NCI-H526 treated with DMSO at 0.1 percent for 48 hours (cell line): ENCODE data around the gene XCR1.
"Not testable (repeated sequence)": the region's sequence is repeated elsewhere in the genome, so short reads cannot be mapped to it uniquely, and the experiment has no call there.

Experiments
- DNase-seq: peaks from one replicate; lab custom pipeline; 2025; lab: John Stamatoyannopoulos, UW

Gene XCR1

GRCh38 chr3:46038916-46039315 lies 11.6 kb upstream of the XCR1 start:
- no peak for DNase-seq

GRCh38 chr3:46038071-46038470 lies 10.8 kb upstream of the XCR1 start:
- not testable (repeated sequence) for DNase-seq

GRCh38 chr3:46036191-46036590 lies 8.9 kb upstream of the XCR1 start:
- no peak for DNase-seq

- no peak for DNase-seq
Observed at GRCh38 chr3:46031747-46032146, 4.5 kb upstream of the XCR1 start.

GRCh38 chr3:46031269-46031668 lies 4.0 kb upstream of the XCR1 start:
- DNase-seq: no peak

- no peak for DNase-seq
Observed at GRCh38 chr3:46030626-46031025, 3.3 kb upstream of the XCR1 start.

- no peak for DNase-seq
Observed at GRCh38 chr3:46029953-46030543, 2.8 kb upstream of the XCR1 start.

- no peak for DNase-seq
Observed at GRCh38 chr3:46027736-46028397, 584 bp upstream of the XCR1 start.

GRCh38 chr3:46025139-46025538 lies 2.1 kb downstream of the XCR1 start:
- DNase-seq: no peak

GRCh38 chr3:46024131-46024530 lies 3.2 kb downstream of the XCR1 start:
- no peak for DNase-seq

- no peak for DNase-seq
Observed at GRCh38 chr3:46022909-46023785, 4.1 kb downstream of the XCR1 start.

GRCh38 chr3:46021516-46021915 lies 5.8 kb downstream of the XCR1 start:
- no peak for DNase-seq

GRCh38 chr3:46020766-46021510 lies 6.3 kb downstream of the XCR1 start:
- DNase-seq: no peak

GRCh38 chr3:46019707-46020106 lies 7.6 kb downstream of the XCR1 start:
- DNase-seq: no peak

GRCh38 chr3:46017720-46018119 lies 9.6 kb downstream of the XCR1 start:
- DNase-seq: no peak

- no peak for DNase-seq
Observed at GRCh38 chr3:46013316-46014094, 13.8 kb downstream of the XCR1 start.

GRCh38 chr3:46012246-46012645 lies 15.0 kb downstream of the XCR1 start:
- DNase-seq: no peak

- no peak for DNase-seq
Observed at GRCh38 chr3:46010519-46011113, 16.7 kb downstream of the XCR1 start.

GRCh38 chr3:46008058-46008457 lies 19.2 kb downstream of the XCR1 start:
- DNase-seq: no peak

GRCh38 chr3:46007280-46007679 lies 20.0 kb downstream of the XCR1 start:
- DNase-seq: no peak
